H9 (cell line): Measurements from ENCODE around the gene PLEKHJ1. TPM values are rescaled to one million over a fixed set of nuclear protein-coding genes. Genes with fewer than 3 reads are reported as not detected.
A peak's percentile ranks its signal among the peaks of the same experiment; 100 is the strongest.

Experiments used
- DNase-seq: peaks from one replicate; pipeline ENCODE4 v3.0.0-alpha.2; 2017
- H2AFZ ChIP-seq: one replicate; pipeline ENCODE4 v1.6.1; 2013; ENCODE audit warnings: mild to moderate bottlenecking, low read length, control low read depth, moderate library complexity
- H2AK5ac ChIP-seq: 2 replicates; pipeline ENCODE4 v1.6.1; 2013; ENCODE audit warnings: low read length, control low read depth, mixed read lengths; ENCODE audit not compliant: insufficient read length
- H2BK120ac ChIP-seq: one replicate; pipeline ENCODE4 v1.6.1; 2013; ENCODE audit warnings: low read depth, mild to moderate bottlenecking, low read length, control low read depth, inconsistent platforms; ENCODE audit not compliant: poor library complexity, severe bottlenecking
- H2BK12ac ChIP-seq: 2 replicates; pipeline ENCODE4 v1.6.1; 2013; ENCODE audit warnings: low read length, control low read depth, mixed read lengths, low read depth; ENCODE audit not compliant: insufficient read length
- H2BK15ac ChIP-seq: 2 replicates; pipeline ENCODE4 v1.6.1; 2013; ENCODE audit warnings: low read depth, low read length, control low read depth
- H2BK20ac ChIP-seq: one replicate; pipeline ENCODE4 v1.6.1; 2013; ENCODE audit warnings: low read depth, mild to moderate bottlenecking, low read length, control low read depth, inconsistent platforms; ENCODE audit not compliant: poor library complexity, severe bottlenecking
- H2BK5ac ChIP-seq: 2 replicates; pipeline ENCODE4 v1.6.1; 2013; ENCODE audit warnings: low read length, control low read depth, mixed read lengths; ENCODE audit not compliant: insufficient read length
- H3K14ac ChIP-seq: 2 replicates; pipeline ENCODE4 v1.6.1; 2013; ENCODE audit warnings: low read length, control low read depth; ENCODE audit not compliant: insufficient read depth
- H3K18ac ChIP-seq: 2 replicates; pipeline ENCODE4 v1.6.1; 2013; ENCODE audit warnings: low read depth, mild to moderate bottlenecking, mixed read lengths, low read length, control low read depth; ENCODE audit not compliant: insufficient read length
- H3K23ac ChIP-seq: 2 replicates; pipeline ENCODE4 v1.6.1; 2013; ENCODE audit warnings: low read length, control low read depth, mixed read lengths, low read depth; ENCODE audit not compliant: insufficient read length
- H3K23me2 ChIP-seq: 2 replicates; pipeline ENCODE4 v1.6.1; 2013; ENCODE audit warnings: low read depth, mild to moderate bottlenecking, mixed read lengths, low read length, control low read depth; ENCODE audit not compliant: insufficient read length, poor library complexity, severe bottlenecking
- H3K27ac ChIP-seq: 2 replicates; pipeline ENCODE4 v1.5.1; 2013; ENCODE audit warnings: low read length, control low read depth, mixed read lengths, low read depth; ENCODE audit not compliant: insufficient read length
- H3K27me3 ChIP-seq: 2 replicates; pipeline ENCODE4 v1.6.1; 2013; ENCODE audit warnings: low read length, control low read depth, inconsistent platforms; ENCODE audit not compliant: insufficient read depth
- H3K4ac ChIP-seq: 2 replicates; pipeline ENCODE4 v1.6.1; 2013; ENCODE audit warnings: low read depth, mild to moderate bottlenecking, control low read depth, inconsistent platforms, low read length, moderate library complexity
- H3K4me1 ChIP-seq: 2 replicates; pipeline ENCODE4 v1.6.1; 2013; ENCODE audit warnings: low read length, control low read depth, inconsistent platforms; ENCODE audit not compliant: insufficient read depth
- H3K4me2 ChIP-seq: 2 replicates; pipeline ENCODE4 v1.6.1; 2013; ENCODE audit warnings: low read length, control low read depth, mixed read lengths; ENCODE audit not compliant: insufficient read length, insufficient read depth
- H3K56ac ChIP-seq: 2 replicates; pipeline ENCODE4 v1.6.1; 2013; ENCODE audit warnings: low read depth, mild to moderate bottlenecking, mixed read lengths, low read length, control low read depth; ENCODE audit not compliant: insufficient read length
- H3K79me1 ChIP-seq: 2 replicates; pipeline ENCODE4 v1.6.1; 2013; ENCODE audit warnings: low read depth, mild to moderate bottlenecking, moderate library complexity, low read length, control low read depth, inconsistent platforms; ENCODE audit not compliant: insufficient read depth, poor library complexity, severe bottlenecking
- H3K79me2 ChIP-seq: 2 replicates; pipeline ENCODE4 v1.6.1; 2013; ENCODE audit warnings: low read length, control low read depth, inconsistent platforms; ENCODE audit not compliant: insufficient read depth
- H3K9ac ChIP-seq: 2 replicates; pipeline ENCODE4 v1.6.1; 2013; ENCODE audit warnings: low read length, control low read depth, mixed read lengths; ENCODE audit not compliant: insufficient read length; ENCODE audit errors: extremely low read depth
- H3K9me3 ChIP-seq: one replicate; pipeline ENCODE4 v1.6.1; 2013; ENCODE audit warnings: low read depth, low read length, inconsistent platforms; ENCODE audit not compliant: control insufficient read depth
- H3T11ph ChIP-seq: one replicate; pipeline ENCODE4 v1.6.1; 2013; ENCODE audit warnings: mild to moderate bottlenecking, low read length, control low read depth, inconsistent platforms
- H4K20me1 ChIP-seq: one replicate; pipeline ENCODE4 v1.6.1; 2013; ENCODE audit not compliant: control insufficient read depth, insufficient read length, insufficient read depth
- H4K5ac ChIP-seq: 2 replicates; pipeline ENCODE4 v1.6.1; 2013; ENCODE audit warnings: low read depth, mild to moderate bottlenecking, mixed read lengths, low read length, control low read depth; ENCODE audit not compliant: insufficient read length
- H4K8ac ChIP-seq: replicated peaks from 2 replicates; pipeline ENCODE4 v1.6.1; 2013; ENCODE audit warnings: low read length, control low read depth, mixed read lengths, low read depth; ENCODE audit not compliant: insufficient read length
- H4K91ac ChIP-seq: 2 replicates; pipeline ENCODE4 v1.6.1; 2013; ENCODE audit warnings: low read depth, mild to moderate bottlenecking, moderate library complexity, mixed read lengths, low read length, control low read depth; ENCODE audit not compliant: insufficient read length
- H3K27ac Mint-ChIP-seq, 3 experiments: 2 replicates in 2 of 3; 3 replicates in 1 of 3; pipeline ENCODE4 v1.8.0; 2020 to 2021; ENCODE audit warnings: mixed read lengths in 3 of 3, mild to moderate bottlenecking in 1 of 3, moderate library complexity in 1 of 3
- H3K27me3 Mint-ChIP-seq: 2 replicates; pipeline ENCODE4 v1.8.0; 2021; ENCODE audit warnings: low read depth, mild to moderate bottlenecking, moderate library complexity, mixed read lengths
- H3K36me3 Mint-ChIP-seq, 3 experiments: 2 replicates in 2 of 3; 3 replicates in 1 of 3; pipeline ENCODE4 v1.8.0; 2020 to 2021; ENCODE audit warnings: low read depth in 3 of 3, mixed read lengths in 3 of 3; ENCODE audit not compliant: insufficient read depth in 1 of 3
- H3K4me1 Mint-ChIP-seq, 2 experiments: 2 replicates each; pipeline ENCODE4 v1.8.0; 2020; ENCODE audit warnings: mixed read lengths in 2 of 2
- H3K4me3 Mint-ChIP-seq, 2 experiments: 2 replicates in 1 of 2; 3 replicates in 1 of 2; pipeline ENCODE4 v1.8.0; 2020 to 2021; ENCODE audit warnings: mild to moderate bottlenecking in 2 of 2, mixed read lengths in 2 of 2, moderate library complexity in 1 of 2
- H3K9me3 Mint-ChIP-seq, 2 experiments: 2 replicates in 1 of 2; 3 replicates in 1 of 2; pipeline ENCODE4 v1.8.0; 2020; ENCODE audit warnings: mild to moderate bottlenecking in 2 of 2, mixed read lengths in 2 of 2, moderate library complexity in 1 of 2
- CTCF ChIP-seq: fragments of 200-600 bp; sonication (generic); conservative IDR thresholded peaks from 3 replicates; pipeline ENCODE4 v1.8.0; 2021; ENCODE audit warnings: antibody characterized with exemption, mild to moderate bottlenecking
- WGBS: extraction: QIAGEN DNeasy Blood & Tissue Kit; methylation state at CpG from one replicate; pipeline ENCODE4 v1.1.7; 2013; ENCODE audit warnings: missing lambda C conversion rate, low lambda C conversion rate, mixed read lengths; ENCODE audit not compliant: insufficient read length; ENCODE audit errors: extremely low coverage; 5-methylcytosine and 5-hydroxymethylcytosine counted together
- total RNA-seq: library from RNA; stranded (reverse); gene quantifications from 2 replicates; pipeline ENCODE4 v1.2.1, GENCODE V29; 2021

PLEKHJ1 gene
- total RNA-seq, 1 experiment from 2014 or later, result 139 TPM

- H3K4me1 Mint-ChIP-seq, result no peaks in the 10 kb centered on the region
- Histone ChIP-seq H2BK15ac (no peak overlapping the region), H2BK12ac (no peak overlapping the region), H3K14ac (no peak overlapping the region), H2BK5ac (no peak overlapping the region), H3K9ac (no peak overlapping the region), H3K27ac (no peak overlapping the region), H4K5ac (no peak overlapping the region), H3K56ac (no peak overlapping the region), H2BK120ac (no peak overlapping the region), H3K27me3 (no peaks in the 10 kb centered on the region), H4K8ac (no peak overlapping the region), H3K18ac (no peak overlapping the region), H4K91ac (no peak overlapping the region), H3T11ph (no peak overlapping the region), H2BK20ac (no peak overlapping the region), H3K9me3 (no peaks in the 10 kb centered on the region), H2AFZ (no peak overlapping the region), H3K79me1 (no peaks in the 10 kb centered on the region), H3K23me2 (no peaks in the 10 kb centered on the region), H3K4me1 (no peaks in the 10 kb centered on the region), H3K4me2 (no peak overlapping the region), H3K79me2 (no peaks in the 10 kb centered on the region), H3K4ac (no peak overlapping the region), H2AK5ac (no peak overlapping the region), H4K20me1 (no peaks in the 10 kb centered on the region), H3K23ac (no peak overlapping the region)
- no peak for DNase-seq
- no peak for TF ChIP-seq CTCF
- no peak overlapping the region for H3K4me3 Mint-ChIP-seq
- H3K9me3 Mint-ChIP-seq, result no peaks in the 10 kb centered on the region
- H3K27ac Mint-ChIP-seq, result peak overlapping the region in 1 of 3 experiments; percentile 64; a peak in 1 of 7 replicates
- H3K36me3 Mint-ChIP-seq, result peaks cover 19 to 66% (median 59%) of the 10 kb centered on the region in 3 experiments; a peak in 6 of 7 replicates
- no CpG with 5 or more reads among the region's 21 CpGs for WGBS
- no peaks in the 10 kb centered on the region; the same call in 1 of the 2 replicates for H3K27me3 Mint-ChIP-seq
Observed at GRCh38 chr19:2219726-2220125, 16.4 kb downstream of the PLEKHJ1 start.
